ENCODE results near the gene TGOLN2.

The TGOLN2 gene

GRCh38 chr2:85287721-85288120, 40.1 kb downstream of the TGOLN2 start:
- no peak overlapping the region for H3K4me3 ChIP-seq (ENCODE audit: low read depth in 1 of 5, low read length in 5 of 5)
- H3K9ac ChIP-seq (ENCODE audit: low read length in 5 of 5): no peak overlapping the region
- H3K27ac ChIP-seq (ENCODE audit: low read depth, low read length): no peak overlapping the region

DNA sequence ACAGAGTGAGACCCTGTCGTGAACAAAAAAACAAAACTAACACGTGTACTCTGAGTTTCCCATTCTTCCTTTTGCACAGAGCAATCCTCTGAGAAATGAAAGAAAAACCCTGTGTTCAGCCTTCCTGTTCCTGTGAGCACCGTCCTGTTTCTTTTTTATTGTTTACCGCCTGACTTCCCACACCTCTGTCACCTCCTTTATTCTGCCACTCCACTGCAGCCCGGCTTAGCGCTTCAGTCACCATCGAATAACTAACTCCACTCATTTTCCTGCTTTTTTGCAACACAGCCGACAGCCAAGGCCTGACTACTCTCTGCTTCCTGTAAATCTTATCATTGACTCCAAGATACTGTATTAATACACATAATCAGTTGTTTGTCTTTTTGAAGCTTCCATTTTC, 40.9 kb downstream of the TGOLN2 start:
- Histone ChIP-seq H3K9ac (ENCODE audit: low read length in 5 of 5) (peak overlapping the region in 1 of 5 donors; percentile 7), H3K27ac (ENCODE audit: low read depth, low read length) (no peak overlapping the region), H3K4me1 (ENCODE audit: control insufficient read depth in 5 of 5, insufficient read depth in 5 of 5, low read length in 5 of 5) (peaks cover 0 to 18% (median 5%) of the 10 kb centered on the region in 5 donors), H3K27me3 (ENCODE audit: control insufficient read depth in 5 of 5, insufficient read depth in 4 of 5, low read length in 5 of 5) (no peaks in the 10 kb centered on the region), H3K36me3 (ENCODE audit: control insufficient read depth in 5 of 5, insufficient read depth in 5 of 5, low read length in 5 of 5) (peaks cover 0 to 18% (median 11%) of the 10 kb centered on the region in 5 donors), H3K9me3 (ENCODE audit: control insufficient read depth in 5 of 5, low read length in 5 of 5) (no peaks in the 10 kb centered on the region), H3K4me3 (ENCODE audit: low read depth in 1 of 5, low read length in 5 of 5) (no peak overlapping the region)

More at GRCh38 chr2:85287721-85288120, 40.1 kb downstream of the TGOLN2 start:
- Histone ChIP-seq H3K27me3 (ENCODE audit: control insufficient read depth in 5 of 5, insufficient read depth in 4 of 5, low read length in 5 of 5) (no peaks in the 10 kb centered on the region), H3K9me3 (ENCODE audit: control insufficient read depth in 5 of 5, low read length in 5 of 5) (no peaks in the 10 kb centered on the region), H3K36me3 (ENCODE audit: control insufficient read depth in 5 of 5, insufficient read depth in 5 of 5, low read length in 5 of 5) (peaks cover 0 to 18% (median 12%) of the 10 kb centered on the region in 5 donors), H3K4me1 (ENCODE audit: control insufficient read depth in 5 of 5, insufficient read depth in 5 of 5, low read length in 5 of 5) (peaks cover 0 to 18% (median 5%) of the 10 kb centered on the region in 5 donors)

DNA sequence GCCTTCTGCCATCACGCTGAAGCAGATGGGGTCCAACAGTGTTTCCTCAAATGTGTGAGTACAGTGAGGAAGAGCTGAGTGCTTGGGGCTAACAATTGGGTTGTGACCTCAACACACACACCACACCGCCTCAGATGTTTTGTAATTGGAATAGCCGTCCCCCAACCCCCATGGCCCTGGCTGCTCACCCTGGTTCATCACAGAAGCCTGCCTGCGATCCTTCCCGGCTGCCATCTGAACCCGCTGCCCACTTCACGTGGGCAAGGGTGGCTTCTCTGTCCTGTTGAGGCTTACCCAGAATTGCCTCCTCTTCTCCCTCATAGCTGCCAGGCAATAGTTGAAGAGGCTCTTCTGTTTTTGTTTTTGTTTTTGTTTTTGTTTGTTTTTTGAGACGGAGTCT, 44.1 kb downstream of the TGOLN2 start:
- Histone ChIP-seq H3K9ac (ENCODE audit: low read length in 5 of 5) (no peak overlapping the region), H3K27me3 (ENCODE audit: control insufficient read depth in 5 of 5, insufficient read depth in 4 of 5, low read length in 5 of 5) (no peaks in the 10 kb centered on the region), H3K27ac (ENCODE audit: low read depth, low read length) (no peak overlapping the region), H3K36me3 (ENCODE audit: control insufficient read depth in 5 of 5, insufficient read depth in 5 of 5, low read length in 5 of 5) (peaks cover 0 to 18% (median 11%) of the 10 kb centered on the region in 5 donors), H3K9me3 (ENCODE audit: control insufficient read depth in 5 of 5, low read length in 5 of 5) (no peaks in the 10 kb centered on the region), H3K4me1 (ENCODE audit: control insufficient read depth in 5 of 5, insufficient read depth in 5 of 5, low read length in 5 of 5) (peaks cover 0 to 11% (median 0%) of the 10 kb centered on the region in 5 donors), H3K4me3 (ENCODE audit: low read depth in 1 of 5, low read length in 5 of 5) (no peak overlapping the region)

DNA sequence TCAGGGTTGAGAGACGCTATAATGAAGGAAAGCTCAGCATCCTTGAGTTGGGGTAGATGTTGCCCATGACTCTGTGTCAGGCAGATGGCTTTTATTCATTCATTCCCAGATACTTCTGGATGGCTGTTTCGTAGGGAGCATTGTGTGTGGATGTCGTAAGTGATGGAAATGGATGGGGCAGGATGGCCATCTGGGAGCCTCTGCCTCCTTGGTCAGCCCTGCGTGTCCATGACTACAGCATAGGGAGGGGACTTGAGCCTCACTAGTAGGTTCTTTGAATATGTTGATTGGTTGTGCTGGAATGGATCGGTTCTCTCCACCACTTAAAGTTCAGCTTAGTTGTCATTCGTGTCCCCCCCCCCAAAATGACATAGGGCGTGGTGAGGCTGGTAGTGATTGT, 44.9 kb downstream of the TGOLN2 start:
- Histone ChIP-seq H3K36me3 (ENCODE audit: control insufficient read depth in 5 of 5, insufficient read depth in 5 of 5, low read length in 5 of 5) (peaks cover 0 to 18% (median 9%) of the 10 kb centered on the region in 5 donors), H3K27ac (ENCODE audit: low read depth, low read length) (no peak overlapping the region), H3K9me3 (ENCODE audit: control insufficient read depth in 5 of 5, low read length in 5 of 5) (no peaks in the 10 kb centered on the region), H3K4me1 (ENCODE audit: control insufficient read depth in 5 of 5, insufficient read depth in 5 of 5, low read length in 5 of 5) (peaks cover 0 to 19% (median 7%) of the 10 kb centered on the region in 5 donors), H3K4me3 (ENCODE audit: low read depth in 1 of 5, low read length in 5 of 5) (no peak overlapping the region), H3K27me3 (ENCODE audit: control insufficient read depth in 5 of 5, insufficient read depth in 4 of 5, low read length in 5 of 5) (no peaks in the 10 kb centered on the region), H3K9ac (ENCODE audit: low read length in 5 of 5) (no peak overlapping the region)

DNA sequence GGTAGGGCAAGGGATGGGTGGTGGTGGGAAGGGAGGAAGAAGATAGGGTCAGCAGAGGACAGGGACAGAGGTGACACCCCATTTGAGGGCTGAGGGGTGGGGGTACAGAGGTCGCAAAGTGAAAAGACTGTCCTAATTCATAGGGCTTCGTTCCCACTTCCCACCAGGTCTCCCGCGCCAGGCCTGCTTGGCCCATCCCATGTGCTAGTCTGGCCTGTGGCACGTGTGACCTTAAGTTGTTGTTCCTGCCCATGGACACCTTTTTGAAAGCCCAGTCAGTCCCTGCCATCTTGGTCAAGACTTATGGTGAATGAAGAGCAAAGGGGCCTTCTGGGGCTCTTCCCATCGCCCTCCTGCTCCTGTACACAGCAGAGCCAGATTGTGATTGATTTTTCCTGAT, 46.2 kb downstream of the TGOLN2 start:
- Histone ChIP-seq H3K4me1 (ENCODE audit: control insufficient read depth in 5 of 5, insufficient read depth in 5 of 5, low read length in 5 of 5) (peaks cover 10 to 32% (median 20%) of the 10 kb centered on the region in 5 donors), H3K27me3 (ENCODE audit: control insufficient read depth in 5 of 5, insufficient read depth in 4 of 5, low read length in 5 of 5) (no peaks in the 10 kb centered on the region), H3K9ac (ENCODE audit: low read length in 5 of 5) (no peak overlapping the region), H3K27ac (ENCODE audit: low read depth, low read length) (no peak overlapping the region), H3K4me3 (ENCODE audit: low read depth in 1 of 5, low read length in 5 of 5) (no peak overlapping the region), H3K36me3 (ENCODE audit: control insufficient read depth in 5 of 5, insufficient read depth in 5 of 5, low read length in 5 of 5) (peaks cover 0 to 10% (median 9%) of the 10 kb centered on the region in 5 donors), H3K9me3 (ENCODE audit: control insufficient read depth in 5 of 5, low read length in 5 of 5) (no peaks in the 10 kb centered on the region)

- Histone ChIP-seq H3K9me3 (ENCODE audit: control insufficient read depth in 5 of 5, low read length in 5 of 5) (no peaks in the 10 kb centered on the region), H3K27ac (ENCODE audit: low read depth, low read length) (peak overlapping the region; percentile 82), H3K4me3 (ENCODE audit: low read depth in 1 of 5, low read length in 5 of 5) (no peak overlapping the region), H3K9ac (ENCODE audit: low read length in 5 of 5) (no peak overlapping the region), H3K36me3 (ENCODE audit: control insufficient read depth in 5 of 5, insufficient read depth in 5 of 5, low read length in 5 of 5) (peaks cover 0 to 1% (median 0%) of the 10 kb centered on the region in 5 donors), H3K27me3 (ENCODE audit: control insufficient read depth in 5 of 5, insufficient read depth in 4 of 5, low read length in 5 of 5) (no peaks in the 10 kb centered on the region), H3K4me1 (ENCODE audit: control insufficient read depth in 5 of 5, insufficient read depth in 5 of 5, low read length in 5 of 5) (peaks cover 13 to 43% (median 40%) of the 10 kb centered on the region in 5 donors)
These were observed 49.4 kb downstream of the TGOLN2 start for GRCh38 chr2:85278361-85278760.

- Histone ChIP-seq H3K27ac (ENCODE audit: low read depth, low read length) (peak overlapping the region; percentile 82), H3K4me3 (ENCODE audit: low read depth in 1 of 5, low read length in 5 of 5) (peak overlapping the region; percentile 11 to 59 (median 42)), H3K27me3 (ENCODE audit: control insufficient read depth in 5 of 5, insufficient read depth in 4 of 5, low read length in 5 of 5) (no peaks in the 10 kb centered on the region), H3K4me1 (ENCODE audit: control insufficient read depth in 5 of 5, insufficient read depth in 5 of 5, low read length in 5 of 5) (peaks cover 13 to 43% (median 40%) of the 10 kb centered on the region in 5 donors), H3K36me3 (ENCODE audit: control insufficient read depth in 5 of 5, insufficient read depth in 5 of 5, low read length in 5 of 5) (no peaks in the 10 kb centered on the region), H3K9ac (ENCODE audit: low read length in 5 of 5) (peak overlapping the region in 1 of 5 donors; percentile 11), H3K9me3 (ENCODE audit: control insufficient read depth in 5 of 5, low read length in 5 of 5) (no peaks in the 10 kb centered on the region)
These were observed 50.2 kb downstream of the TGOLN2 start for GRCh38 chr2:85277416-85278158.

- no peaks in the 10 kb centered on the region for H3K9me3 ChIP-seq (ENCODE audit: control insufficient read depth in 5 of 5, low read length in 5 of 5)
- H3K27ac ChIP-seq (ENCODE audit: low read depth, low read length): peak overlapping the region; percentile 82
- H3K27me3 ChIP-seq (ENCODE audit: control insufficient read depth in 5 of 5, insufficient read depth in 4 of 5, low read length in 5 of 5): no peaks in the 10 kb centered on the region
- peak overlapping the region; percentile 13 to 56 (median 43) for H3K4me3 ChIP-seq (ENCODE audit: low read depth in 1 of 5, low read length in 5 of 5)
- H3K4me1 ChIP-seq (ENCODE audit: control insufficient read depth in 5 of 5, insufficient read depth in 5 of 5, low read length in 5 of 5): peaks cover 13 to 43% (median 40%) of the 10 kb centered on the region in 5 donors
- H3K9ac ChIP-seq (ENCODE audit: low read length in 5 of 5): peak overlapping the region in 4 of 5 donors; percentile 5 to 59 (median 41)
- no peaks in the 10 kb centered on the region for H3K36me3 ChIP-seq (ENCODE audit: control insufficient read depth in 5 of 5, insufficient read depth in 5 of 5, low read length in 5 of 5)
These were observed 51.1 kb downstream of the TGOLN2 start for GRCh38 chr2:85276571-85277118.

- H3K4me3 ChIP-seq (ENCODE audit: low read depth in 1 of 5, low read length in 5 of 5): peak overlapping the region; percentile 13 to 56 (median 43)
- H3K9me3 ChIP-seq (ENCODE audit: control insufficient read depth in 5 of 5, low read length in 5 of 5): no peaks in the 10 kb centered on the region
- H3K4me1 ChIP-seq (ENCODE audit: control insufficient read depth in 5 of 5, insufficient read depth in 5 of 5, low read length in 5 of 5): peaks cover 13 to 43% (median 40%) of the 10 kb centered on the region in 5 donors
- peak overlapping the region; percentile 82 for H3K27ac ChIP-seq (ENCODE audit: low read depth, low read length)
- peak overlapping the region in 4 of 5 donors; percentile 5 to 59 (median 41) for H3K9ac ChIP-seq (ENCODE audit: low read length in 5 of 5)
- H3K27me3 ChIP-seq (ENCODE audit: control insufficient read depth in 5 of 5, insufficient read depth in 4 of 5, low read length in 5 of 5): no peaks in the 10 kb centered on the region
- no peaks in the 10 kb centered on the region for H3K36me3 ChIP-seq (ENCODE audit: control insufficient read depth in 5 of 5, insufficient read depth in 5 of 5, low read length in 5 of 5)
These were observed 51.7 kb downstream of the TGOLN2 start for GRCh38 chr2:85275984-85276540.
